Measurements from ENCODE around the gene ARF5.

Gene ARF5

DNA sequence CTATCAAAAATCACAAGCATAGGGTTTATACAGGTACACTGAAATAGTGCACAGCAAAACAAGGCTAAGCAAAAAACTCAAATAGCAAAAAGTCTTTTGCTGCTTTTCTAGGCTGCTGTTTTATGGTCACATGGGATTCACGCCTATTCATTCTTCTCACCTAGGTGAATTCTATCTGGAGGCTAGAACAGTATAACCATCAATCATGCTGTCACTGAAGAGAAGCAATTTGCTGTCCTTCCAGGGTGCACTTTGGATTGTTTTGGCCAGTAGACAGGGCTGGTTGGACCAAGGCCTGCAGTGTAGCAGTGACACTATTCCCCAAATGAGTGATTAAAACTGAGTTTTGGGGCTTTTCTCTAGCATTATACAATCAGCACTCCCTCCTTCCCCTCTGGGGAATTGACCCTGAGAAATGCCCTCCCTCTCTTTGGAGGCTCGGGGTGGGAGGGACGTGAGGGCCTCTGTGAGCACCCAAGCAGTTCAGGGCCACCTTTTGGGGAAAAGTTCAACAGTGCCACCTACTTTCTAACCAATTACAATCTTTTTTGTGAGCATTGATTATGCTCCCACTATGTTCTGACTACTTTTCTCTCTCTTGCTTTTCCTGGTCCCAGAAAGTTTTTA, 47.6 kb downstream of the ARF5 start:
- no peak for DNase-seq (ENCODE audit: low read depth)

- DNase-seq (ENCODE audit: low read depth): no peak
These were observed 50.0 kb downstream of the ARF5 start for GRCh38 chr7:127638197-127638596.

Measured in stimulated activated CD8-positive, alpha-beta memory T cell treated with anti-CD3 and anti-CD28 coated beads, Interleukin-12 subunit alpha, Interleukin-12 subunit beta, amount 100 ng/mL, for 4 hours (primary cell).